ENCODE results near the gene NLK. TPM values are rescaled to one million over a fixed set of nuclear protein-coding genes. Genes with fewer than 3 reads are reported as not detected.
"Not testable (repeated sequence)": the region's sequence is repeated elsewhere in the genome, so short reads cannot be mapped to it uniquely, and the experiment has no call there.

The NLK gene
- polyA plus RNA-seq, 1 experiment, result 24.5 TPM

- no peak overlapping the region for H3K27ac ChIP-seq (ENCODE audit: low read depth, low read length)
- TF ChIP-seq CTCF (IDR thresholded peaks at IDR 0.05; ENCODE audit: low read depth, low read length), result no peak
- H3K4me3 ChIP-seq (ENCODE audit: low read depth, low read length), result no peak overlapping the region
- H3K9me3 ChIP-seq (ENCODE audit: control insufficient read depth, insufficient read depth, low read length), result no peaks in the 10 kb centered on the region; the same call in 1 of the 2 replicates
- peaks cover 38% of the 10 kb centered on the region for H3K27me3 ChIP-seq (ENCODE audit: control insufficient read depth, insufficient read depth, low read length)
- no peak for DNase-seq (ENCODE audit: low read depth, low spot score)
- ChIA-PET CTCF (no interaction called here), POLR2A (no interaction called here)
These were observed 186.7 kb downstream of the NLK start for GRCh38 chr17:28228986-28229729.

DNA sequence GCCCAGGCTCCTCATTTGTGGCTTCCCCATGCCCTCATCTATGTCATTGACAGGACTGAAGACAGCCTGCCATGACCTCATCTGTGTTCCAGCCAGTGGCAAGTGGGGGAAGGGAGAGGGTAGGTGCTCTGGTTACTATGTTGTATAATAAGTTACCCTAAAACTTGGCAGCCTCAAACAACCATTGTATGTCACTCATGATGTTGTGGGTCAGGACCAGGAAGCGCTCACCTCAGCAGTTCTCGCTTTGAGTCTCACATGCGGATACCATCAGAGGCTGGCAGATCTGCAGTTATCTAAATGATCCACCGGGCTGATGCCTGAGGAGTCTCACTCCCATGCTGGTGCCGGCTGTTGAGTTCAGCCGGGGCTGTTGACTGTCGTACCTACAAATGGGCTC lies 187.5 kb downstream of the NLK start:
- Histone ChIP-seq H3K27ac (ENCODE audit: low read depth, low read length) (no peak overlapping the region), H3K27me3 (ENCODE audit: control insufficient read depth, insufficient read depth, low read length) (peaks cover 40% of the 10 kb centered on the region), H3K4me3 (ENCODE audit: low read depth, low read length) (no peak overlapping the region), H3K9me3 (ENCODE audit: control insufficient read depth, insufficient read depth, low read length) (no peaks in the 10 kb centered on the region; the same call in 1 of the 2 replicates)
- TF ChIP-seq CTCF (IDR thresholded peaks at IDR 0.05; ENCODE audit: low read depth, low read length), result no peak
- CTCF ChIA-PET, result interaction anchor here (7.2 kb wide), 1 partner anchor 20 kb away, joined by 42 read pairs; no protein-coding TSS in a partner anchor
- no peak for DNase-seq (ENCODE audit: low read depth, low spot score)
- POLR2A ChIA-PET, result no interaction called here

DNA sequence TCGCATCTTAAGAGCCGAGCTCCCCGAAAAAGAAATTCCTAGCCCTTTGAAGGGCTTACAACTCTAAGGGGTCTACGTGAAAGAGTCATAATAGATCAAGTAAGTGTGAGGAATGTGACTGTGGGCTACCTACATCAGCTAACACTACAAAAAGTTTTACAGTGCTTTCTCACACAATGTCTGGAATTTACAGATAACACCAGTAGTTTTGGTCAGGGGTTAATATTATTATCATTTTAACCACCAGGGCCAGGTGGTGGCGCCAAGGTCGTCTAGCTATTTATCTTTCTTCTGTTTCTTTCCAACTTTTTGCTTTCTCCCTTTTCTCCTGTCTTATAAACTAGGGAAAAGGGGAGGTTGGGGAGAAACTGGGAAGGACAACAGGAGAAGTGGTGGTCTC lies 188.1 kb downstream of the NLK start:
- CTCF ChIA-PET, result interaction anchor here (7.2 kb wide), 1 partner anchor 19 kb away, joined by 42 read pairs; no protein-coding TSS in a partner anchor
- H3K4me3 ChIP-seq (ENCODE audit: low read depth, low read length); POLR2A ChIA-PET; H3K9me3 ChIP-seq (ENCODE audit: control insufficient read depth, insufficient read depth, low read length); DNase-seq (ENCODE audit: low read depth, low spot score); H3K27ac ChIP-seq (ENCODE audit: low read depth, low read length): not testable (repeated sequence)
- H3K27me3 ChIP-seq (ENCODE audit: control insufficient read depth, insufficient read depth, low read length), result peaks cover 40% of the 10 kb centered on the region

- peaks cover 39% of the 10 kb centered on the region for H3K27me3 ChIP-seq (ENCODE audit: control insufficient read depth, insufficient read depth, low read length)
These were observed 189.1 kb downstream of the NLK start for GRCh38 chr17:28231624-28232023.

GRCh38 chr17:28232966-28233870 lies 190.7 kb downstream of the NLK start:
- H3K27me3 ChIP-seq (ENCODE audit: control insufficient read depth, insufficient read depth, low read length), result peaks cover 32% of the 10 kb centered on the region
- H3K27ac ChIP-seq (ENCODE audit: low read depth, low read length); H3K4me3 ChIP-seq (ENCODE audit: low read depth, low read length); H3K9me3 ChIP-seq (ENCODE audit: control insufficient read depth, insufficient read depth, low read length); DNase-seq (ENCODE audit: low read depth, low spot score); POLR2A ChIA-PET: not testable (repeated sequence)
- peak; percentile 45 for TF ChIP-seq CTCF (IDR thresholded peaks at IDR 0.05; ENCODE audit: low read depth, low read length)
- CTCF ChIA-PET, result interaction anchor here (0.6 to 7.2 kb wide), 6 partner anchors 12 to 948 kb away, joined by 3 to 42 read pairs (median 4); partner anchors contain the start of gene TNFAIP1

More at GRCh38 chr17:28231624-28232023, 189.1 kb downstream of the NLK start:
- H3K9me3 ChIP-seq (ENCODE audit: control insufficient read depth, insufficient read depth, low read length); H3K4me3 ChIP-seq (ENCODE audit: low read depth, low read length); DNase-seq (ENCODE audit: low read depth, low spot score); POLR2A ChIA-PET; H3K27ac ChIP-seq (ENCODE audit: low read depth, low read length): not testable (repeated sequence)
- CTCF ChIA-PET, result interaction anchor here (1.2 to 7.2 kb wide), 3 partner anchors 13 to 97 kb away, joined by 3 to 42 read pairs (median 4); no protein-coding TSS in a partner anchor

DNA sequence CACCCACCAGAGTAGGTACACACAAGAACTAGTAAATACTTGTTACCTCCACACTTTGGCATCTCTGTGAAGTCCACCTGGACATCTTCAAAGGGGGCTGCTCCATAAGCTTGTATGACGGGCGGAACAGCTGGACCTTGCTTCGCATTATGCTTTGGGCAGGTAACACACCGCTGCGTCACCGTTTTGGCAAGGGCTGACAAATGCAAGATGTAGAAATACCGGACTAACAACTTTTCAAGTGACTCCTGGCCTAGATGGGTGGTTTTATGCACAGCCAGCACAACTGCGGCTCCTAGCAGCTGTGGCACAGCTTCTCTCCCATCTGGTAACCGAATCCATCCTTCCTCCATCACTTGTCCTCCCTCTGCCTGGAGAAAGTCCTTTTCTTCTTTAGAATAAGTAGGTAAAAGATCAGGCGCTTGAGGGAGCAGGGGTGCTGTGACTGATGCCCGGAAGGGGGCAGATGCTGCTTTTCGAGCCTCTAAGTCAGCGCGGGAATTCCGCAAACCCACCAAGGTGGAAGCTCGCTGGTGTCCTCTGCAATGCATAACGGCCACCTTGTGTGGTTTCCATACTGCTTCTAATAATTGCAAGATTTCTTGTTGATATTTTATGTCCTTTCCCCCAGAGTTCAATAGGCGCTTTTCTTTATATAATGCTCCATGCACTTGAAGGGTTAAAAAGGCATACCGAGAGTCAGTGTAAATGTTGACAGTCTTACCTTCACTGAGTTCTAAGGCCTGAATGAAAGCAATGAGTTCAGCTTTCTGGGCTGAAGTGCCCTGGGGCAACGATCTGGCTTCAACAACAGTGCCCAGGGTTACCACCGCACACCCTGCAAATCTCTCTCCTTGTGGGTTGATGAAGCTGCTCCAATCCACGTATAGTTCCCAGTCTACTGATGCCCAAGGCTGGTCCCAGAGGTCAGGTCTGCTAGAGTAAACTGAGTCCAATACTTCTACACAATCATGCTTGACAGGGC lies 191.7 kb downstream of the NLK start:
- POLR2A ChIA-PET; H3K27ac ChIP-seq (ENCODE audit: low read depth, low read length); H3K4me3 ChIP-seq (ENCODE audit: low read depth, low read length); H3K9me3 ChIP-seq (ENCODE audit: control insufficient read depth, insufficient read depth, low read length); DNase-seq (ENCODE audit: low read depth, low spot score): not testable (repeated sequence)
- H3K27me3 ChIP-seq (ENCODE audit: control insufficient read depth, insufficient read depth, low read length), result peaks cover 22% of the 10 kb centered on the region
- CTCF ChIA-PET, result interaction anchor here (0.6 to 7.2 kb wide), 5 partner anchors 13 to 947 kb away, joined by 3 to 42 read pairs (median 3); partner anchors contain the start of gene TNFAIP1

GRCh38 chr17:28235066-28235700 lies 192.7 kb downstream of the NLK start:
- POLR2A ChIA-PET; H3K4me3 ChIP-seq (ENCODE audit: low read depth, low read length); DNase-seq (ENCODE audit: low read depth, low spot score); H3K9me3 ChIP-seq (ENCODE audit: control insufficient read depth, insufficient read depth, low read length); H3K27ac ChIP-seq (ENCODE audit: low read depth, low read length): not testable (repeated sequence)
- peaks cover 16% of the 10 kb centered on the region for H3K27me3 ChIP-seq (ENCODE audit: control insufficient read depth, insufficient read depth, low read length)
- CTCF ChIA-PET, result interaction anchor here (0.9 to 7.2 kb wide), 3 partner anchors 12 to 341 kb away, joined by 3 to 42 read pairs (median 3); no protein-coding TSS in a partner anchor
